HG03095 (cell line): ENCODE data around the gene BLVRB.
"Not testable (repeated sequence)": the region's sequence is repeated elsewhere in the genome, so short reads cannot be mapped to it uniquely, and the experiment has no call there.

Experiments
- ATAC-seq: cut with Tn5 transposase; IDR thresholded peaks from one replicate; pipeline ENCODE4 v1.9.1; 2021; ENCODE audit warnings: moderate library complexity; ENCODE audit not compliant: unreplicated experiment

The BLVRB gene

DNA sequence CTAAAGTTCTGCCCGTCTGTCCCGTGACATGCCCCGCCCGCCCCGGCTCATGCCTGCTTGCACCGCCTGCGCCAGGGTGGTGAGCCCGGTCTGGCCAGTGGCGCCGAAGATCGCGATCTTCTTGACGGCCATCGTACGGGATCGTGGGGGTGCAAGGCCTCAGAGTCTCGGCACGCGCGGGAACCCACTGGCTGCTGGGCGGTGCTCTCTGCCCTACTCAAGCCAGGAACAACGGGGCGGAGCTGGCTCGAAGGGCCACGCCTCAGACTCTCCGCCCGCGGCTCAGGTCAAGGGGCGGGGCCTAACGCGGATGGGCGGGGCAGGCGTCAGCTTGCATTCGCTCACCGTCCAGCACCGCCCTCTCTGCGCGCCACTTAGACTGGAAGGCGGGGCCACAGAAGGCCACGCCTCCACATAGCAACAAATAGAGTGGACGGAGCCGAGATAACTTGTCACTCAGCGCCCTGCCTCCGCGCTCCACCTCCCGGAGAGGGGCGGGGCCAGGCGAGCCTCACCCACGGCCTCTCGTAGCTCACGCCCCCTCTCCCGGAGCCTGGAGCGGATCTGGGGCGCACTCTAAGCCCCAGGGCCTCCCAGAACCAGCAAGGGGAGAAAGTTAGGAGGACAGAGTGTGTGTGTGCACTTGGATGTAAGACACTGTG, at the start of gene BLVRB:
Gene BLVRB (minus strand): TSS at position 189 of the 662 bp plus-strand sequence. CDS start 57 bp downstream, at position 132.
- peak; percentile 87 for ATAC-seq

DNA sequence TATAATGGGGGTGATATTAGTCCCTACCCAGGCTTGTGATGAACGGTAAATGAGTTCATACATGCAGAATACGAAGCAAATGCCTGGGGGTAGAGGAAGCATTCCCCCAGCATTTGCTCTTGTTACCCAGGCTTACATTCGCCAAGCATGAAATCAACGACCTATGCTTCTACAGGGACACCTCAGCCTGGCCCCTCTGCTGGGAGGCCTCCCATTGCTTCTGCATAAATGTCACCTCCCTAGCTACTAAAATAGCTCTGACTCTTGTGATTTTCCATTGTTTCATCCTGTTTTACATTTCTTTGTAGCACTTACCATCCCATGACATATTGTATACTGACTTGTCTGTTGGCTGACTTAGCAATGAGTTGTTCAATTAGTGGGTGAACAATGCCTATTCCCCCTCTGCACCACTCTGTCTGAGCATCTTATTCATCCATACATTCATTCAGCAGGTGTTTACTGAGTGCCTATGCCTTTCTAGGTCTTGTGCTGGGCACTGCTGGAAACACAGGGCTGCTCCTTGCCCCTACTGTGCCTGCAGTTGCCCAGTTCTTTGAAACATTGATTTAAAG, 48.3 kb upstream of the BLVRB start:
- ATAC-seq: no peak

GRCh38 chr19:40513345-40513678, 47.8 kb upstream of the BLVRB start:
- no peak for ATAC-seq

- ATAC-seq: no peak
These were observed 47.2 kb upstream of the BLVRB start for GRCh38 chr19:40512473-40513344.

- no peak for ATAC-seq
These were observed 46.5 kb upstream of the BLVRB start for GRCh38 chr19:40512110-40512472.

DNA sequence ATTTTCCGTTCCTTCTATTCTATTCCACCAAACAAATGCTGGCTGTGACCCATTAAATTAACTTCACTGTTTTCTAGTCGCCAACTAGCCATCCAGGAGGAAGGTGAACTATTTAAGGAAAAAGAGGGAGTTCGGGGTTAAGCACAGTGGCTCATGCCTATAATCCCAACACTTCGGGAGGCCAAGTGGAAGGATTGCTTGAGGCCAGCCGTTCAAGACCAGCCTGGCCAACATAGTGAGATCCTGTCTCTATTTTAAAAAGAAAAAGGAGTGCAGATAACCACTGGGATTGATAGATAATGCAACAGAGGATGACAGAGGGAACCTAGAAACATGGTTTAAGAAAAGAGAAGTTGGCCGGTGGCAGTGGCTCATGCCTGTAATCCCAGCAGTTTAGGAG, 45.9 kb upstream of the BLVRB start:
- no peak for ATAC-seq

DNA sequence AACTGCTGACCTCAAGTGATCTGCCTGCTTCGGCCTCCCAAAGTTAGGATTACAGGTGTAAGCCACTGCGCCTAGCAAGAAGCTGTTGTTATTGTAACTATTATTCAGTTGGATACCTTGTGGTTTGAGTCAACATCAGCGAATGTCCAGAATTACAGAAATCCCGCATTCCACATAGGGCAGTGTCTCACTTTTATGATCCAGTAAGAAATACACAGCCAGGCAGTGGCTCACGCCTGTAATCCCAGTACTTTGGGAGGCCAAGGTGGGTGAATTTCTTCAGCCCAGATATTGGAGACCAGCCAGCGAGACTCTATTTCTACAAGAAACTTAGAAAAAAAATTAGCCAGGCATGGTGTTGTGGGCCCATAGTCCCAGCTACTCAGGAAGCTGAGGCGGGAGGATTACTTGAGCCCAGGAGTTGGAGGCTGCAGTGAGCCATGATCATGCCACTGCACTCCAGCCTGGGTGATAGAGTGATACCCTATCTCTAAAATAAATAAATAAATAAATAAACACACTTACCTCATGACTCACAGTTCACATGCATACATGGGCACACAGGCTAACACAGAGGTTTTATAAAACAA, 45.1 kb upstream of the BLVRB start:
- no peak for ATAC-seq

- no peak for ATAC-seq
These were observed 43.3 kb upstream of the BLVRB start for GRCh38 chr19:40508739-40509260.

GRCh38 chr19:40507892-40508291, 42.3 kb upstream of the BLVRB start:
- no peak for ATAC-seq

- no peak for ATAC-seq
These were observed 40.6 kb upstream of the BLVRB start for GRCh38 chr19:40506099-40506498.

GRCh38 chr19:40503320-40503695, 37.8 kb upstream of the BLVRB start:
- no peak for ATAC-seq

DNA sequence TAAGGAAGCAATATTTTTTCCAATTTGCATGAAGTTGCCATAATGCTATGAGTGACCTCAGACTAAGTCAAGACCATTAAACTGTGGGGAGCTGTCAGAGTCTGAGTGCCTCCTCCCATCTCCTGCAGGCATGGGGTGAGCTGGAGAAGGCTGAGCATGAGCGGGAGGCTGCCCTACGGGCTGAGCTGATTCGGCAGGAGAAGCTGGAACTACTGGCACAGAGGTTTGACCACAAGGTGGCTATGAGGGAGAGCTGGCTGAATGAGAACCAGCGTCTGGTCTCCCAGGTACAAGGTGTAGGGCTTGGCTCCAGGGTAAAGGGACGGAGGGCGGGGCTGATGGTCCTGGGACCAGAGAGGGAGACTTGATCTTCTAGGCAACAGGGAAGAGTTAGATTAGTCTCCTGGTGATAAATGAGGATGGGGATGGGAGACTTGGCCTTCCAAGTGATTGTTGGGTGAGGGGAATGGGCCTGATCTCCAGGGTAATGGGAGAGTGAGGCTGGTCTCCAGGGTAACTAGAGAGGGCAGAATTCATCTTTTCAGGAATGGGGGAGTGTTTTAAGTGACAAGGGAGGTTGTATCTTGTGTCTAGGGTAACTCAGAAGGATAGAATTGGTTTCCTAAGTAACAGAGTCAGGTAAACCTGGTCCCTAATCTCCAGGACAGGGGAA, 37.2 kb upstream of the BLVRB start:
- no peak for ATAC-seq

GRCh38 chr19:40502081-40502480, 36.5 kb upstream of the BLVRB start:
- no peak for ATAC-seq

- no peak for ATAC-seq
These were observed 36.1 kb upstream of the BLVRB start for GRCh38 chr19:40501599-40501998.

- ATAC-seq: not testable (repeated sequence)
These were observed 35.4 kb upstream of the BLVRB start for GRCh38 chr19:40500678-40501530.

GRCh38 chr19:40499320-40499719, 33.8 kb upstream of the BLVRB start:
- ATAC-seq: no peak

- no peak for ATAC-seq
These were observed 31.7 kb upstream of the BLVRB start for GRCh38 chr19:40497214-40497613.

DNA sequence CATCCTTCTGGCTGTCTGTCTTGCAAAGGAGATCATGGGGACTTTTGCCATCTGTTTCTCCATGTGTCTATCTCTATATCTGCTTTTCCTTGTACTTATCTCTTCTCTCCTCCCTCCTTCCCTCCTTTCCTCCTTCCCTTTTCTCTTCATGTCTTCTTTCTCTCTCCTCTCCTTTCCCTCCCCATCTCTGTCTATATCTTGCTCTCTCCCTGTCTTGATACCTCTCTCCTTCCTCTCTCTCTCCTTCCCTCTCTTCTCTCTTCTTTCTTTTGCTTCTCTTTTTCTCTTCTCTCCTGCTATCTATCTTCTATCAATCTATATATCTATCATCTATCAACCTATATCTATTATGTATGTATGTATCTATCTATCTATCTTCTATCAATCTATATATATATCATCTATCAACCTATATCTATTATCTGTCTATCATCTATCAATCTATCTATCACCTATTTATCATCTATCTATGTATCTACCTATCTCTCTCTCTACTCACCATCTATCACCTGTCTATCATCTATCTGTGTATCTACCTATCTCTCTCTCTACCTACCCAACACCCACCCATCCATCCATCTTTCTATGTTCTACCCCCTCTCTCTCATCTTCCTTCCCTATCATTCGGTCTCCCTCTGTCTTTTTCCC, 28.8 kb upstream of the BLVRB start:
- ATAC-seq: no peak

DNA sequence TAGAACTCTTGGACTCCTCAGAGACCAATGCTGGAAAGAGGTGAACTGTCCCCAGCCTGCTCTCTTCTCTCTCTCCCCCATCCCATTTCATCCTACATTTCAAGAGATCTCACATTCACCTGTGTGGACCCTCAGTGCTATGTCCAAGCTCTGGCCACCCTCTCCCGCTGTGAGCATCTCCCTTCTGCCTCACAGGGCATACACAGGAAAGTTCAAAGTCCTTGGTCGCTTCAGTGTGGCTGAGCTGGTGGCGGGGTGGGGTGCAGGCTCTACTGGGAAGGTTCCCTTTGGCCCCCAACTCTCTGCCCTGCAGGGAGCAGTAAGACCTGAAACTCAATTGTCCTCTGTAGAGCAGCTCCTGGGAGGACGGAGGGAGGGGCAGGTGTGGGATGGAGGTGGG, 28.2 kb upstream of the BLVRB start:
- no peak for ATAC-seq

DNA sequence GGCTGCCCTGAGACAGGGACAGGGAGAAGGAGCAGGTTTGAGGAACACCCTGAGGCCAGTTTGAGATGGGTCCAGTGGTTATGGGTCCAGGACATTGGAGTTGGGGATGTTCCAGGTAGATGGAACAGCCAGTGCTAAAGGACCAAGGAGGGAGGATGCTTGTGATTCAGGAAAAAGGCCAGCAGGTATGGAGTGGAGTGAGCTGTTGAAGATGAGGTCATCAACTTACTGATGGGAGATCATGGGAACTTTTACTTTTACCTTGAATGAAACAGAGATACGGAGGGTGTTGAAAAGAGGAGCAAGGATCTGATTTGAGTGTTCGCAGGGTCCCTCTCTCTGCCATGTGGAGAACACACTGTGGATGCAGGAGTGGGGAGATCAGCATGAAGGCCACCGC, 26.7 kb upstream of the BLVRB start:
- ATAC-seq: no peak
